EH (cell line): ENCODE data around the gene PDE10A.
"Not testable (repeated sequence)": the region's sequence is repeated elsewhere in the genome, so short reads cannot be mapped to it uniquely, and the experiment has no call there.

ENCODE experiments used
- DNase-seq: peaks from one replicate; pipeline ENCODE4 v3.0.0-alpha.2; 2015; ENCODE audit warnings: low read depth

Gene PDE10A

DNA sequence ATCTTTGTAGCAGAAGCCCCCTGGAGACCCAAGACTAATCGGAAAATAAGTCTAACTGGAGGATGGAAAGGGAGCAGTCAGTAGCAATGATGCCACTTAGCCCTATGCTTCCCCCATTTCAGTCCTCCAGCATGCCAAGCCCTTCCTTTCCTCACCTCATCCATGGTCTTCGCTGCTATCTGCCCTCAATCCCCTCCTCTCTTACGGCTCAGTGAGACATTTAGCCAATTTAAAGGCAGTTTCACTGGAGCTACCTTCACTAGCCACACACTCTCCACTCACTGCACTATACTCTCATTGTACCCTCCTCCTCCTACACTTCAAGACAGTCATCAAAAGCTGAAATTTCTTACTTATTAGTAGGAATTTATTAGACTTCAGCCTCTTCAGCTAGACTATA, 111.2 kb downstream of the PDE10A start:
- no peak for DNase-seq

DNA sequence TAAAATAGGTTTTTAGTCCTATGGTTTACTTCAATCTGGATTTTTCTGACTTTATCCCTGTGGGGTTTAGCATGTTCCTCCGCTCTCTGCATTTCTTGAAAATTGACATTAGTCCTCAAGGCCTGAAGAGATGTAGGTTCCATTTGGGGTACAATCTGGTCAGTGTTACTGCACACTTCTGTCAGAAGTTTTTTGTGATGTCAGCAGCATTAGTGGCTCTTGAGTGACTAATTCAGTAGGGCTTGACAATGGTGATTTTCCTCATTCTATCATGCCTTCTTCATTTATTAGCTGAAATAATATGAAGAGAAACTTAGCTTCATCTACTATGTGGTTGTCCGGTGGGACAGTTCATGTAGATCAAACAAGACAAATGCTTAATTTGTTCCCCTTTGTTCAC, 114.6 kb downstream of the PDE10A start:
- DNase-seq: no peak

DNA sequence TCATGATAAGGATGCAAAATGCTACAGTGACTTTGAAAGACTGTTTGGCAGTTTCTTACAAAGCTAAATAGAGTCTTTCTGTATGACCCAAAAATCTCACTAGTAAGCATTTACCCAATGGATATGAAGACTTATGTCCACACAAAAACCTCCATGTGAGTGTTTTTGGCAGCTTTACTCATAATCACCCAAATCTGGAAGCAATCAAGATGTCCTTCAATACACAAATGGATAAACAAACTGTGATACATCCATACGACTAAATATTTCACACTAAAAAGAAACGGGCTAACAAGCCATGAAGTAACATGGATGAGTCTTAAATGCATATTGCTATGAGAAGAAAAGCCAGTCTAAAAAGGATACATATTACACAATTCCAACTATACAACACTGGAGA, 117.2 kb downstream of the PDE10A start:
- DNase-seq: no peak

DNA sequence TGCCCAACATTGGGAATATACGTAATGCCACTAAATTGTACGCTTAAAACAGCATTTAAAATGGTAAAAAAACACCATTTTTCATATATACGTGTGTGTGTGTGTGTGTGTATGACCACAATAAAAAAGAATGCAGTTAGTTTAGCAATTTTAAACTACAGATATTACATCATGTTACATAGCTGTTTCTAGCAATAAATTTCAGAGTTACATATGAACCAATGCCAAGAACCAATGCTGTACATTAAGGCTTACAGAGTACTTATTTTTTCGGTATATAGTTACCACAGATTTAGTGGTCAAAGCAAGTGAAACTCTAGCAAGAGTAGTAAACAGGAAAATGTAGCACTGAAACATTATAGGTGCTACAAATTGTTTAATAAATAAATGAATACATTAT, 119.3 kb downstream of the PDE10A start:
- DNase-seq: no peak

DNA sequence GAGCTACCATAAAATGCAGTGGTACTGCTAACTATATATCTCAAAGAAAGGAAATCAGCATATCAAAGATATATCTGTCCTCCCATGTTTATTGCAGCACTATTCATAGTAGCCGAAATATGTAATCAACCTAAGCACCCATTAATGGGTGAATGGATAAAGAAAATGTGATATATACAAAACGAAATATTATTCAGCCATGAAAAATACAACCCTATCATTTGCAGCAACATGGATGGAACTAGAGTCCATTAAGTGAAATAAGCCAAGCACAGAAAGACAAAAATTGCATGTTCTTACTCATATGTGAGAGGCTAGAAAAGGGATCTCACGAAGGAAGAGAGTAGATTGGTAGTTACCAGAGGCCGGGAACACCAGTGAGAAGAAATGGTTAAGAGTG, 126.1 kb downstream of the PDE10A start:
- no peak for DNase-seq

DNA sequence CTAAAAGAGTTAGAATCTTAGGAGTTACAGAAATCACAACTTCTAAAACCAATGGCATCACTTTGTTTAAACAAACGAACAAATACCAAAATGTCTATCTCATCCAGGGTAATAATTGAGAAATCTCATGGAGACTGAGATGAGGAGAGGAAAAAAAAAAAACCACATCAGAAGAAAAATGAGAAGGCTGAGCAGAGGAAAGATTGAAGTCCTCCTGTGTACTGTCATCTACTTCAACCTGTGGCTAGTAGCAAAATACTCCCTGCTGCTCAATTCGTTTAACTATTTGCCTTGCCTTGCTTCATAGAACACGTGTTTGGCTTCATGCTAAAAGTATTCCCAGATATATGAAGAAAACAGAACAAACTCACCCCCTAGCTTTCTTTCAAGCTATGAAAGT, 143.7 kb downstream of the PDE10A start:
- no peak for DNase-seq

DNA sequence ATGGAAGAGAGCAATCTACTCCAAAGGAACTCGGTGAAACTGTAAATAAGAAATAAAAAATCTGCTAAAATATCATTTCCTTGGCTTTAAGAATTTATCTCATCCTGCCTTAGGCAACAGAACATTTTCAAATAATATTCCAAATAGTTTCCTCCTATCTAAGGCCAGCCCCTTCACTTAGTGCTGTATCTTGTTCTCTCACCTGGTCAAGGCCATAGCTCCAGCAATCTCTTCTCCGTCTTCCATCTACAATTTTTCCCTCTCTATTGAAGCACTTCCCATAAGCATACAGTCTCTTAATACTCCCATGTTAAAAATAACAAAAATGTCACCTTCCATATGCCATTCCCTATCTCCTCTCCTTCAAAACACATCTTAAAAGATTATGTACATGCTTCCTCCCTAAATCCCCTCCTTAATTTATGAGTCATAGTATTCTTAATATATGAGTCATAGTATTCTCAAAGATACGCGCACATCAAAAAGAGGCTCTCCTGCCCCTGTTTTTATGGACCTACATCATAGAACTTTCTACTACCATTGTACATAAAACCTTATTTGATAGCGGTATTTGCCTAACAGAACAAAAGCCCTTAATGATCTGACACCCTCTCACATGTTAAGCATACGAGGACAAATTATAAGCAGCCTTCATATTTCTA, 146.9 kb downstream of the PDE10A start:
- DNase-seq: no peak

DNA sequence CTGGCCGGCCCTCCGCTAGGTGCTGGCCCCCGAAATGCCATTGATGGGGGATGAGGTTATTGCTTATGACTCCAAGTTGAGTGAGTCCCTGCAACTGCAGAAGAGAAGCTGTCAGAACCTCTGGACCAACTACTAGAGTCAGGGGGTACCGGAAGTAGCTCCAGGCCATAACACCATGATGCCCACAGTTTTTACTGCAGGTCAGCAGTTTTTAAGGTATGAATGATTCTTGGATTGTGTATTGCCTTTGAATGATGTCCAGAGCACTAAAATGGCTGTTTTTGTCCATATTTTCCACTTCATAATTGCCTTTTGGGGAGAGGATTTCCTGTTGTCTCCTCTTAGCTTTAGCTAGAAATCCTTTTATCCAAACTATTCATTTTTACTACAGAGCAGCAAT, 148.4 kb downstream of the PDE10A start:
- no peak for DNase-seq

DNA sequence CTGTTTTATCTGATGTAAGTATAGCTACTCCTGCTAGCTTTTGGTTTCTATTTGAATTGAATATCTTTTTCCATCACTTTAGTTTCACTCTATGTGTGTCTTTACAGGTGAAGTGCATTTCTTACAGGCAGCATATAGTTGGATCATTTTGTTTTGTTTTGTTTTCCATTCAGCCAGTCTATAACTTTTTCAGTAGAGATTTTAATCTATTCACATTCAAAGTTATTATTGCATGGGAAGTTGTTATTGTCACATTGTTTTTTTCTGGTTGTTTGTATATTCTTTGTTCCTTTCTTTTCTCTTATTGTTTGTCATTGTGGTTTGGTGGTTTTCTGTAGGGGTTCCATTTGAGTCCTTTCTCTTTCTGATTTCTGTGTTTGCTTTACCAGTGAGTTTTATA, 151.2 kb downstream of the PDE10A start:
- no peak for DNase-seq

DNA sequence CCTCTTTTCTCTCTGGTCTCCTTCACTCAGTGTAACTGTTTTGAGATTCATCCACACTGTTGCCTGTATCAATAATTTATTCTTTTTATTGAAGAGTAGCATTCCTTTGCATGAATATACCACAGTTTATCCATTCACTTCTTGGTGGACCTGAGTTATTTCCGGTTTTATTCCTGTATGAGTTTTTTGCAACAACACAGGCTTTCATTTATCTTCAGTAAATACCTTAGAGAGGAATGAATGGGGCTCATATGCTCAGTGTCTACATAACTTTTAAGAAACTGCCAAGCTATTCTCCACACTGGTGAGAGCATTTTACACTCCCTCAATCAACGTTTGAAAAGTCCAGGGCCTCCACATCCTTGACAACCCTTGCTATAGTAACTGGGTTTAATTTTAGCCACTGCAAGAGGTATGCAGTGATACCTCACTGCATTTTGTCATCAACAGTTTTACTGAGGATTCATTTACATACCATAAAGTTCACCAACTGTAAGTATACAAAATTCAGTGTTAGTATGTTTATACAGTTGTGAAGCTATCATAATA, 154.6 kb downstream of the PDE10A start:
- no peak for DNase-seq

DNA sequence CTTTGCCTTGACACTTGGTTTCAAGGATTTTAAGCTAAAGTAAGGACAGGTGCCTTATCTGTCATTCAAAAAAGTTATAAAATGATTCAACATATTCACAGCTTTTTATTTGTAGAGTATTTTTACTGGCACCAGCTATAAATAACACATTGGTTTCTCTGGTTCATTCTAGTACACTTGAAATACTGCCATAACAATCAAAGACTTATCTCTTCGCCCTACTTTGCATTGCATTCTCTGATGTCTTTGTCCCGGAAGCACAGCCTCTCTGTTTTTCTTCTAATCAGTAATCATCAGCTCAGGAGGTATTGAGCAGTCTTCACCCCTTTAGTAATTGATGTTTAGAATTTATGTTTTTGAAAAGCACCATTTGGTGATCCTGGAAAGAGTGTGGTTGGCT, 156.4 kb downstream of the PDE10A start:
- no peak for DNase-seq

DNA sequence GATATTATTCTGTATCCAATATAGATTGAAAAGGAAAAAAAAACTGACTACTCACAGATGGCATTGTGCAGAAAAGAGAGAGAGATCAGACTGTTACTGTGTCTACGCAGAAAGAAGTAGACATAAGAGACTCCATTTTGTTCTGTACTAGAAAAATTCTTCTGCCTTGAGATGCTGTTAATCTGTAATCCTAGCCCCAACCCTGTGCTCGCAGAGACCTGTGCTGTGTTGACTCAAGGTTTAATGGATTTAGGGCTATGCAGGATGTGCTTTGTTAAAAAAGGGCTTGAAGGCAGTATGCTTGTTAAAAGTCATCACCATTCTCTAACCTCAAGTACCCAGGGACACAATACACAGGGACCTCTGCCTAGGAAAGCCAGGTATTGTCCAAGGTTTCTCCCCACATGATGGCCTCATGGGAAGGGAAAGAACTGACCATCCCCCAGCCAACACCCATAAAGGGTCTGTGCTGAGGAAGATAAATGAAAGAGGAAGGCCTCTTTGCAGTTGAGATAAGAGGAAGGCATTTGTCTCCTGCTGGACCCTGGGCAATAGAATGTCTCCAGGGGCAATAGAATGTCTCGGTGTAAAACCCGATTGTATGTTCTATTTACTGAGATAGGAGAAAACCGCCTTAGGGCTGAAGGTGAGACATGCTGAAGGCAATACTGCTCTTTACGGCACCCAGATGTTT, 162.7 kb downstream of the PDE10A start:
- DNase-seq: not testable (repeated sequence)

DNA sequence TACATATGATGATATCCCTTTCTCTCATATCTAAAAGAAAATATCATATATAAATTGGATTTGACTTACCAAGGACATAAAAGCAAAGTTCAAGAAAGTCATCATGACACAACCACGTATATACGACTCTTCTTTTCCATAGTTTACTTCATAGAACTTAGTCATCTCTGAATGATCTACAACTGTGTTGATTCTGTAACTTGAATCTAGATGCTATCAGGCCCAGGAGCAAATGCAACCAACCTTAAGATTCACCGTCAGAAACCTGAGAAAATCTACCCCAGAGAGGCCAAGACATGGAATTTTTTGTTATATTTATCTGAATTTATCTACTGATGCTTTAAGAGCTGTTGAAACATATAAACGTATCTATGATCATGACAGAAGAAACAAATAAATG, 165.6 kb downstream of the PDE10A start:
- DNase-seq: no peak

DNA sequence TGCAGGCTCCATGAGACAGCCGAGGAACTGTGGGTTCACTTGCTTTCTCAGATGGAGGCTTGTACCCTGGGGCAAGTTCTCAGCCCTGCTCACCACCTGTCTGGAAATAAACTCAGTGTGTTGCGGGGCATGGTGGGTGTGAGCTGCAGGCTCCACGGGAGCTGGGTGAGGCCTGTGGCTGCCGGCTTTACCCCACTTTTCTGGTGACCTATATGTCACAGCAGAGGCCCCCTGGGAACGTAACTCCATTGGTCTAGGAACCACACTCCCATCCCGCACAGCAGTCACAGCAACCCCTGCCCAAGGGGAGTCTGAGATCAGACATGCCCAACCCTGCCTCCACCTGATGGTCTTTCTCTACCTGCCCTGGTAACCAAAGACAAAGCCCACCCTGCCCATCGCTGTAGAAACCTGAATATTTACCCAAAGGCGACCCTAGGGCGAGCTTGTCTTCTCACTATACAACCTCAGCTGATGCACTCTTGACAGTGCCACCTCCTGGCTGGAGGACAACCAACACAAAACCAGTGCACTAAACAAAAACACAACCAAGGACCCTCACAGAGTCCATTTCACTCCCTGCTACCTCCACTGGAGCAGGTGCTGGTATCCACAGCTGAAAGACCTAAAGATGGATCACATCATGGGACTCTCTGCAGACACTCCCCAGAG, 174.3 kb downstream of the PDE10A start:
- no peak for DNase-seq

DNA sequence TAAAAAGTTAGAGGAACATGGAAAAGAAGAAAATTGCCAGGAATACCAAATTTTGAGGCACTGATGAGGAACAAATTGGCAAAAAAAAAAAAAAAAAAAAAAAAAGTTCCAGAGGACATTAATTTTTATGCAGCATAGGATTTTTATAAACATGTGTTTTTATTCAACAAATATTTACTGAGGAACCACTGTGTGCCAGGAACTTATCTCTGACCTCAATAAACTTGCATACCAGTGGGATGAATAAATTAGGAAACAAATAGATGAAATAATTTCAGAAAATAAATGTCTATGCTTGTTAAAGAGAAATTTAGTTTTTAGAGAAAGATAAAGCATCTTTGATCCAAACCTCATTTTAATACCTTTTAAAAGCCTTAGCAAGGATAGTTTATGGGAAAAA, 175.1 kb downstream of the PDE10A start:
- DNase-seq: no peak

DNA sequence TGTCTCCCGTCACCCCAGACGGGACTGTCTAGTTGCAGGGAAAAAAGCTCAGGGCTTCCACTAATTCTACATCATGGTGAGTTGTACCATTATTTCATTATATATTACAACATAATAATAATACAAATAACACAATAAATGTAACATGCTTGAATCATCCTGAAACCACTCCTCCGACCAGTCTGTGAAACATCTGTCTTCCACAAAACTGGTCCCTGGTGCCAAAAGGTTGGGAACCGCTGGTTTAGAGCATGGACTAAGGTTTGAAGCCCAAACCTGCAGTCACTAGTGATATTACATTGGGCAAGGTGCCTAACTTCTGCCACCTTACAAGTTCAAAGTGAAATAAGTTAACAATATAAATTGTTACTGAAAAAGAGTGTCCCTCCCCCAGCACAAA, 175.7 kb downstream of the PDE10A start:
- DNase-seq: no peak

DNA sequence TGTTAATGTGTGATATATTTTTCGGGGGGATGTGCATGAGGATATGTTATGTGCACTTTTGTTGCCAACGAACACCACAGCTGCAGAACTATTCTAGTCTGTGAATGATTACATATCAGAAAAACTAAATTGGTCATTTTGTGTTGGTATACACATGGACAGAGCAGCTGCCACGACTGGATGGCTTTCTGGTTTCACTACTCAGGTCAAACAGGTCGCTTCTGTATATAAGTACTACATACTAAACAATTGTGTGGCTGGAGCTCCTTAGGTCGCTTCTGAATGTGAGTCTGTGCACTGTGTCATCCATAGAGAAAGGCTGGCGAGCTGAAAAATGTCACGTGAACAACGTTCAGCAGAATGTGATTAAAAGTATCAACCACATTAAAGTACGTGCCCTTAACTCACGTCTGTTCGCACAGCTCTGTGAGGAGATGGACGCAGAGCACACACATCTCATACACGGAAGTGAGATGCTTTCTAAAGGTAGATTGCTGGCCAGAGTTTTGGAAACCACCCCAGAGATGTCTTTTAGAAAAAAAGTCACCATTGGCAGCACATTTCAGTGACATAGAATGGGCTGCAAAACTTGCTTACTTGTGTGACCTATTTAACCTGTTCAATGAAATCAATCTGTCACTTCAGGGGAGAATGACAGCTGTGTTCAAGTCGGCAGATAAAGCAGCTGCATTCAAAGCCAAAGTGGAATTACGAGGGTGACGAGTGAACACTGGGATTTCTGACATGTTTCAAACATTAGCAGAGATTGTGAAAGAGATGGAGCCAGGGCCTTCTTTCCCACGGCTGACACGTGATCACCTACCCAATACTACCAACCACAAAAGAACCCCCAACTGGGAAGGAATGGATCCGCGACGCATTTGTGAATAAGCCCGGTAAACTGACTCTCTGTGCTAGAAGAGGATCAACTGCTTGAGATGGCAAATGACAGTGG, 176.6 kb downstream of the PDE10A start:
- DNase-seq: no peak

DNA sequence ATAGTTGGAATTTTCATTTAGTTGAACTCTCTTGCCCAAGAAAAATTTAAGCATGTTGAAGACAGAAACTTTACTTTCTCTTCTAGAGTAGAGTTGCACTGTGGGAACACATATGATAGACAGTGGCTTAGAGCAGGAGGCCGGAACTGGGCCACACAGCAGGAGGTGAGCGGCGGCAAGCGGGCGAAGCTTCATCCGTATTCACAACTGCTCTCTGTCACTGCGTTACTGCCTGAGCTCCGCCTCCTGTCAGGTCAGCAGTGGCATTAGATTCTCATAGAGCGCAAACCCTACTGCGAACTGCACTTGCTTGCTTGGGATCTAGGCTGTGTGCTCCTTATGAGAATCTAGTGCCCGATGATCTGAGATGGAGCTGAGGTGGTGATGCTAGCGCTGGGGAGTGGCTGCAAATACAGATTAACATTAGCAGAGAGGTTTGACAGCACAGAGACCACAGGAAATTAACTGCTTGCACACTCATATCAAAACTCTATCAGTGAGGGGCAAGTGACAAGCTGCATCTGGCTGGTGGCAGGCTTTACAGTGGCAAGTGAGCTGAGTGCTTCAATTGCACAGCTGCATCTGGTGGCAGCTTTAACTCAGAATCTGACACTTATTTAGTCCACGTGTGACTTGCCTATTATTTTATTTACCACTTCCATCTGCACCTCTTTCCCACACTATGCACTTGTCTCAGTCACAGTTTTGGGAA, 178.7 kb downstream of the PDE10A start:
- DNase-seq: no peak

DNA sequence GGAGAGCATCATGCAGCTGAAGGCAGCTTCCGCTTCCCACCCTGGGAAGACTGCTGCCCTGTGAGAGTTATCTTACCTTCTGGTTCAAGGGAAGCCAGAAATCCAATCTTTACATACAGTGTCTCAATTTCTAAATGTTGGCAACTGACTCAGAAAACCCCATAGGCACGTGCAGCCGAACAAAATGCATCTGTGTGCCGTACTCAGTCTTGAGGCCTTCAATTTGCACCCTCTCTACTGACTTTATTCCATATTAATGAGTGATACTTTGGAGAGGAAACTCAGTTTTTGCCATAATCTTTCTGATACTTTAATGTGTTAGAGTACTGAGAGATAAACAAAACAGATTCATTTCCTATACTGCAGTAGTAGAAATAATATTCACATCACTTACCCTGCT, 181.1 kb downstream of the PDE10A start:
- DNase-seq: no peak

DNA sequence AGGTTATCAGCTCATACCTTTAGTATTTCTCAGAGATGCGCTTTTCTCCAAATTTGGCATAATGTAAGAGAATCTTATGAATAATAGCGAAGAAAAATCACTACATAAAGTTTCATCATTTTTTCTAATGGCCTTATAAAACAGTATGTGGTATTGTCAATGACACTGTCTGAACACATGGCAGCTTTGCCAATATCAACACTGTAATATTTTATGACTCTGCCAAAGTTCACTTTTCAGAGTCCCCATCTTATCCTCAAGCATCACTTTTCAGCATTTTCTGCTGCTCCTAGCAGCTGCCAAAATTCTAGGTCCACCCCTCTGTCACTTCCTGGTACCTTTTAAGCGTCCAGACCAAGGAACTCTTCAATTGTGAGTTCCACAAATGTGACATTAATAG, 182.1 kb downstream of the PDE10A start:
- DNase-seq: no peak

DNA sequence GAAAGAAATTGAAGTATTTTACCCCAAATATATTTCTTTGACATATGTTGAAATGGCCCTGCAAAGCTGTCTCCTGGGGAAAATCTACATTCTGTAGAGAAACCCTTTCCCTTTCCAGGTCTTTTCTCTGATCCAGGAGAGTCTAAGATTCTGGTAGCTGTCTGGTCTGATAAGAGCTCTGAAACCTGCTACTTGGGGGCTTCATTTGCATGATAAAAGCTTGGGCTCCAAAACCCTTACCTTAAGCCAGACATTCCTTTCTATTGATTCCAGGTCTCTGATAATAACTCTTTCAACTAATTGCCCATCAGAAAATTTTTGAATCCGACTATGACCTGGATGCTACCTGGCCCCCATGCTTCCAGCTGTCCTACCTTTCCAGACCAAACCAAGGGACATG, 184.5 kb downstream of the PDE10A start:
- DNase-seq: no peak
